AG09309 (cell line): ENCODE measurements around the gene NXNL1.
"Not testable (repeated sequence)": the region's sequence is repeated elsewhere in the genome, so short reads cannot be mapped to it uniquely, and the experiment has no call there.

Experiments used
- DNase-seq: peaks from one replicate; pipeline ENCODE4 v3.0.0-alpha.2; 2010; ENCODE audit warnings: low read depth
- H3K4me3 ChIP-seq: 2 replicates; pipeline ENCODE4 v1.5.1; 2011; ENCODE audit warnings: mild to moderate bottlenecking, low read depth, low read length, moderate library complexity; ENCODE audit not compliant: control insufficient read depth
- CTCF ChIP-seq: IDR thresholded peaks from 2 replicates; pipeline ENCODE4 v1.5.1; 2011; ENCODE audit warnings: mild to moderate bottlenecking, low read depth, low read length, inconsistent platforms; ENCODE audit not compliant: insufficient read depth, control insufficient read depth; ENCODE audit errors: missing control alignments

Gene NXNL1

GRCh38 chr19:17500447-17501198 lies 39.9 kb upstream of the NXNL1 start:
- no peak overlapping the region for H3K4me3 ChIP-seq
- no peak for TF ChIP-seq CTCF

GRCh38 chr19:17499648-17500446 lies 39.1 kb upstream of the NXNL1 start:
- no peak for DNase-seq
- no peak for TF ChIP-seq CTCF
- H3K4me3 ChIP-seq: no peak overlapping the region

More at GRCh38 chr19:17500447-17501198, 39.9 kb upstream of the NXNL1 start:
- no peak for DNase-seq

- DNase-seq, H3K4me3 ChIP-seq: not testable (repeated sequence)
Measured at GRCh38 chr19:17499025-17499424, 38.3 kb upstream of the NXNL1 start.

- no peak for TF ChIP-seq CTCF
- no peak overlapping the region for H3K4me3 ChIP-seq
- DNase-seq: no peak
Measured at GRCh38 chr19:17497149-17497798, 36.5 kb upstream of the NXNL1 start.

GRCh38 chr19:17496337-17496997 lies 35.7 kb upstream of the NXNL1 start:
- TF ChIP-seq CTCF: peak; percentile 95
- H3K4me3 ChIP-seq: no peak overlapping the region
- no peak for DNase-seq

- no peak overlapping the region for H3K4me3 ChIP-seq
- no peak for TF ChIP-seq CTCF
- no peak for DNase-seq
Measured at GRCh38 chr19:17495639-17496296, 35.0 kb upstream of the NXNL1 start.
